CD8-positive, alpha-beta memory T cell (primary cell): ENCODE results near the gene METAP1D. TPM values are rescaled to one million over a fixed set of nuclear protein-coding genes. Genes with fewer than 3 reads are reported as not detected.

Source experiments
- CTCF ChIA-PET: fragments of 350-600 bp; sonication (Branson Sonifier 250); formaldehyde crosslinking; loops from one replicate; lab custom pipeline; 2021; ENCODE audit warnings: antibody characterized with exemption; lab: Charles Lee
- POLR2A ChIA-PET: fragments of 350-600 bp; sonication (Branson Sonifier 250); formaldehyde crosslinking; loops from one replicate; lab custom pipeline; 2021; ENCODE audit warnings: antibody characterized with exemption; lab: Charles Lee
- DNase-seq, 5 donors: peaks; one replicate each; pipeline versions ENCODE4 v3.0.0 to v3.0.0-alpha.2; 2020 to 2022; ENCODE audit warnings: mixed read lengths in 1 of 5
- H3K27ac ChIP-seq: one replicate; pipeline ENCODE4 v1.7.0; 2013; ENCODE audit warnings: low read depth, mild to moderate bottlenecking, low read length, moderate library complexity
- H3K27me3 ChIP-seq: 2 replicates; pipeline ENCODE4 v1.7.0; 2013; ENCODE audit warnings: low read length, mild to moderate bottlenecking; ENCODE audit not compliant: insufficient read depth, poor library complexity, severe bottlenecking
- H3K36me3 ChIP-seq: 2 replicates; pipeline ENCODE4 v1.7.0; 2013; ENCODE audit warnings: mild to moderate bottlenecking, low read length, moderate library complexity; ENCODE audit not compliant: insufficient read depth
- H3K4me1 ChIP-seq: 2 replicates; pipeline ENCODE4 v1.7.0; 2013; ENCODE audit warnings: mild to moderate bottlenecking, low read length, moderate library complexity; ENCODE audit not compliant: insufficient read depth
- H3K4me3 ChIP-seq: 2 replicates; pipeline ENCODE4 v1.7.0; 2013; ENCODE audit warnings: mild to moderate bottlenecking, low read length
- H3K9me3 ChIP-seq: 2 replicates; pipeline ENCODE4 v1.7.0; 2013; ENCODE audit warnings: mild to moderate bottlenecking, low read length
- H3K27ac Mint-ChIP-seq, 8 donors: one replicate each; pipeline ENCODE4 v1.8.0; 2020 to 2021; ENCODE audit warnings: mixed read lengths in 8 of 8, mild to moderate bottlenecking in 6 of 8, inconsistent platforms in 3 of 8, moderate library complexity in 3 of 8
- H3K27me3 Mint-ChIP-seq, 2 donors: one replicate each; pipeline ENCODE4 v1.8.0; 2020 to 2021; ENCODE audit warnings: mixed read lengths in 2 of 2, mild to moderate bottlenecking in 1 of 2, moderate library complexity in 1 of 2
- H3K36me3 Mint-ChIP-seq, 3 donors: one replicate each; pipeline ENCODE4 v1.8.0; 2020 to 2021; ENCODE audit warnings: mixed read lengths in 3 of 3, inconsistent platforms in 1 of 3, mild to moderate bottlenecking in 1 of 3
- H3K4me1 Mint-ChIP-seq, 3 donors: one replicate each; pipeline ENCODE4 v1.8.0; 2020 to 2021; ENCODE audit warnings: mixed read lengths in 3 of 3, inconsistent platforms in 1 of 3, mild to moderate bottlenecking in 1 of 3
- H3K4me3 Mint-ChIP-seq, 7 donors: one replicate each; pipeline ENCODE4 v1.8.0; 2020 to 2021; ENCODE audit warnings: mixed read lengths in 7 of 7, mild to moderate bottlenecking in 6 of 7, moderate library complexity in 4 of 7, inconsistent platforms in 2 of 7
- H3K9me3 Mint-ChIP-seq, 5 donors: one replicate each; pipeline ENCODE4 v1.8.0; 2020 to 2022; ENCODE audit warnings: mixed read lengths in 5 of 5, mild to moderate bottlenecking in 3 of 5, moderate library complexity in 2 of 5, inconsistent platforms in 1 of 5
- polyA plus RNA-seq: library from polyadenylated mRNA; unstranded; fragments of 300-500 nt; fragmentation: Illumina TruSeq; gene quantifications from one replicate; pipeline ENCODE4 v1.2.3, GENCODE V29; 2021
- total RNA-seq, 2 experiments: library from RNA; stranded (reverse); gene quantifications; one replicate each; pipeline ENCODE4 v1.2.3, GENCODE V29; 2021

Gene METAP1D
- total and polyA plus RNA-seq, 3 experiments from 2014 or later, result 2.7 to 10.2 (median 9.0) TPM

DNA sequence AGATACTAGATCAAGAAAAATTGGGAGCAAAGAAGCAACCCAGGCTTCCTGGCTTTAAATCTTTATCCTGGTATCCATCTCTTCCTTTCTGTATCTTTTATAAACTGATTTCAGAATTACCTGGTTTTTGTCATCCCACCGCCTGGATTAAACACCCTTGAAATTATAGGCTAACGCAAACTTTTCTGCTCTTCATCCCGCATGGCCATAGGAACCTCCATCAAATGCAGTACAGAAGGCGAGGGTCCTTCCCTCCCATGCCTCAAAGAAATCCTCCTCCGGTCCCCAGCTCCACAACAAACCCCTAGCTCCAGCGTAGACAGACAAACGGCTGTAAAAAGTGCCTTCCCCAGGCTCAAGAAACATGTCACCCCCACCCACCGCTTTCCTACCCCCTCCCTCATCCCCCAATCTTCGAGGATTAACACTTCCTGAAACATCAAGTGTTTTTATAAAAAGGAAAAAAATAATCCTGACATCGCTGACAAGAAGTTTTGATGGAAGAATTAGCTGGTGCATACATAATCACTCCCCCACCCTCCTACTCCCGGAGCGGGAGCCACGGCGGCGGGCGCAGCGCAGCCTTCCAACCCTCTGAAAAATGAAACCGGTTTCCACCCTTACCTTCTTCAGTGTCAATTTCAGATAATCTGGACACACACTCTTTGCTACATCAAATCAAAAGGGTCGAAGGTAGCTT lies 93.1 kb downstream of the METAP1D start:
- POLR2A ChIA-PET, result interaction anchor here (0.6 kb wide), 1 partner anchor 10 kb away, joined by 3 read pairs; no protein-coding TSS in a partner anchor

GRCh38 chr2:172093416-172094293 lies 93.9 kb downstream of the METAP1D start:
- no peak for DNase-seq
- no peaks in the 10 kb centered on the region for H3K9me3 ChIP-seq
- peaks cover 97% of the 10 kb centered on the region for H3K27me3 ChIP-seq
- H3K9me3 Mint-ChIP-seq, result peaks cover 0 to 21% (median 10%) of the 10 kb centered on the region in 5 donors
- no peak overlapping the region for H3K27ac ChIP-seq
- ChIA-PET POLR2A (no interaction called here), CTCF (interaction anchor here (1.2 to 3.5 kb wide), 2 partner anchors 9 to 11 kb away, joined by 4 to 14 read pairs; partner anchors contain the start of gene DLX2)
- H3K27me3 Mint-ChIP-seq, result peaks cover 84 to 88% of the 10 kb centered on the region in 2 donors
- H3K4me1 Mint-ChIP-seq, result peaks cover 29 to 40% (median 37%) of the 10 kb centered on the region in 3 donors
- H3K4me1 ChIP-seq, result peaks cover 41% of the 10 kb centered on the region
- no peaks in the 10 kb centered on the region for H3K36me3 ChIP-seq
- H3K36me3 Mint-ChIP-seq, result peaks cover 0 to 3% (median 1%) of the 10 kb centered on the region in 3 donors
- H3K4me3 Mint-ChIP-seq, result peak overlapping the region; percentile 8 to 82 (median 61)
- no peak overlapping the region for H3K4me3 ChIP-seq
- H3K27ac Mint-ChIP-seq, result peak overlapping the region in 4 of 8 donors; percentile 21 to 81 (median 62)

More for the DNA sequence above, 93.1 kb downstream of the METAP1D start:
- Mint-ChIP-seq H3K27me3 (peaks cover 85 to 91% of the 10 kb centered on the region in 2 donors), H3K9me3 (peaks cover 2 to 25% (median 15%) of the 10 kb centered on the region in 5 donors), H3K4me3 (peak overlapping the region in 3 of 7 donors; percentile 33 to 72 (median 48)), H3K4me1 (peaks cover 33 to 44% (median 41%) of the 10 kb centered on the region in 3 donors), H3K36me3 (peaks cover 0 to 1% (median 1%) of the 10 kb centered on the region in 3 donors), H3K27ac (peak overlapping the region in 3 of 8 donors; percentile 21 to 93 (median 61))
- no peak overlapping the region for H3K27ac ChIP-seq
- peaks cover 42% of the 10 kb centered on the region for H3K4me1 ChIP-seq
- no peak for DNase-seq
- peaks cover 97% of the 10 kb centered on the region for H3K27me3 ChIP-seq
- no peaks in the 10 kb centered on the region for H3K9me3 ChIP-seq
- CTCF ChIA-PET, result interaction anchor here (1.2 to 3.5 kb wide), 4 partner anchors 10 to 369 kb away, joined by 4 to 14 read pairs (median 4); partner anchors contain the start of gene DLX2
- no peak overlapping the region for H3K4me3 ChIP-seq
- no peaks in the 10 kb centered on the region for H3K36me3 ChIP-seq

GRCh38 chr2:172094294-172095145 lies 94.8 kb downstream of the METAP1D start:
- ChIA-PET POLR2A (no interaction called here), CTCF (interaction anchor here (1.6 to 3.5 kb wide), 2 partner anchors 12 to 367 kb away, joined by 4 to 14 read pairs; no protein-coding TSS in a partner anchor)
- Mint-ChIP-seq H3K27ac (peak overlapping the region in 5 of 8 donors; percentile 3 to 82 (median 64)), H3K36me3 (peaks cover 0 to 3% (median 1%) of the 10 kb centered on the region in 3 donors), H3K27me3 (peaks cover 82% of the 10 kb centered on the region in 2 donors), H3K9me3 (peaks cover 0 to 21% (median 10%) of the 10 kb centered on the region in 5 donors), H3K4me1 (peaks cover 31 to 42% (median 38%) of the 10 kb centered on the region in 3 donors), H3K4me3 (peak overlapping the region; percentile 41 to 90 (median 86))
- Histone ChIP-seq H3K9me3 (no peaks in the 10 kb centered on the region), H3K27me3 (peaks cover 97% of the 10 kb centered on the region), H3K36me3 (no peaks in the 10 kb centered on the region), H3K4me3 (peak overlapping the region; percentile 52), H3K4me1 (peaks cover 49% of the 10 kb centered on the region), H3K27ac (no peak overlapping the region)
- no peak for DNase-seq

DNA sequence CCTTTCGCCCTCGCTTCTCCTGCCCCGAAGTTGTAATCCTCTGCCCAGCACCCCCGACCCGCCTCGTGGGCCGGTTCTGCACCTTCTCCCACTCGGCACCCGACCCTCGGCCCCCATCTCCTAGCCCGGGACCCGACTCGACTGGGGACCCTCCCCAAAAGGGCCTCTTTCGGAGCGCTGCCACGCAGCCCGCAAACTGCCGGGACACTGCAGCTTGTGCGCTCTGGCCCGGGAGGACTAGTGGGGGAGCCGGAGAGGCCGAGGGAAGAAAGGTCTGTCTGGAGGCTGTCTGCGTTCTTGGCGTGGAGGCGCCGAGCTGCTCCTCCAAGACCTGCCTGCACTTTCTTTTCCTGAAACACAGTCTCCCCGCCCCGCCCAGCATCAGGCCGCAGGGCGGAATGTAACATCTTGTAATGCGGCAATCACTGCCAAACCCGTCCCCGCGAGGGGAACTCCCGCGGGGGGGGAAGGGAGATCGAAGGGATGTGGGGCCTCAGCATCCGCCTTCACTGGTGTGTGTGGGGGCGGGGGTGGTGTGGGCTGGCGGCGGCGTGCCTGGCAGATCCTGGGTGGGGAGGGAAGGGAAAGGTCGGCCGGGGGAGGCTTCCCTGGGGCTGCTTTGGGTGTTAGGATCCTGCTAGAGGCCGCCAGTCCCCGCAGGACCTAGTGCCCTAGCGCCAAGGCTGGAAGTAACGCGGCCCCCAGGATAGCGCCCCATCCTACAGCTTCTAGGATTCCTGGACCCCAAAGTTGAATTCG lies 95.6 kb downstream of the METAP1D start:
- peaks cover 75 to 79% of the 10 kb centered on the region in 2 donors for H3K27me3 Mint-ChIP-seq
- DNase-seq, result peak; percentile 61 to 88 (median 80)
- peaks cover 0 to 18% (median 10%) of the 10 kb centered on the region in 5 donors for H3K9me3 Mint-ChIP-seq
- Histone ChIP-seq H3K4me3 (peak overlapping the region; percentile 52), H3K36me3 (no peaks in the 10 kb centered on the region), H3K4me1 (peaks cover 57% of the 10 kb centered on the region), H3K27ac (no peak overlapping the region), H3K9me3 (no peaks in the 10 kb centered on the region), H3K27me3 (peaks cover 97% of the 10 kb centered on the region)
- peak overlapping the region in 7 of 8 donors; percentile 57 to 91 (median 69) for H3K27ac Mint-ChIP-seq
- peaks cover 0 to 3% (median 1%) of the 10 kb centered on the region in 3 donors for H3K36me3 Mint-ChIP-seq
- ChIA-PET POLR2A (no interaction called here), CTCF (interaction anchor here (1.0 to 1.6 kb wide), 3 partner anchors 9 to 367 kb away, joined by 3 to 5 read pairs (median 4); partner anchors contain the start of gene DLX1)
- peak overlapping the region; percentile 79 to 90 (median 87) for H3K4me3 Mint-ChIP-seq
- H3K4me1 Mint-ChIP-seq, result peaks cover 31 to 43% (median 38%) of the 10 kb centered on the region in 3 donors

GRCh38 chr2:172095905-172096625 lies 96.3 kb downstream of the METAP1D start:
- CTCF ChIA-PET, result interaction anchor here (1.0 to 1.6 kb wide), 5 partner anchors 9 to 370 kb away, joined by 3 to 5 read pairs (median 4); partner anchors contain the start of gene DLX1
- peak overlapping the region; percentile 79 to 90 (median 87) for H3K4me3 Mint-ChIP-seq
- H3K36me3 Mint-ChIP-seq, result peaks cover 0 to 3% (median 1%) of the 10 kb centered on the region in 3 donors
- Histone ChIP-seq H3K4me1 (peaks cover 64% of the 10 kb centered on the region), H3K27me3 (peaks cover 97% of the 10 kb centered on the region), H3K9me3 (no peaks in the 10 kb centered on the region), H3K27ac (no peak overlapping the region), H3K4me3 (peak overlapping the region; percentile 42), H3K36me3 (no peaks in the 10 kb centered on the region)
- peak overlapping the region in 2 of 8 donors; percentile 3 to 69 for H3K27ac Mint-ChIP-seq
- POLR2A ChIA-PET, result interaction anchor here (1.0 kb wide), 1 partner anchor 8 kb away, joined by 3 read pairs; no protein-coding TSS in a partner anchor
- peak in 1 of 5 donors; percentile 7 for DNase-seq
- peaks cover 0 to 20% (median 10%) of the 10 kb centered on the region in 5 donors for H3K9me3 Mint-ChIP-seq
- peaks cover 75 to 76% of the 10 kb centered on the region in 2 donors for H3K27me3 Mint-ChIP-seq
- H3K4me1 Mint-ChIP-seq, result peaks cover 35 to 50% (median 43%) of the 10 kb centered on the region in 3 donors
